Thyroid gland (tissue), 4 donors: ENCODE results near the gene CXCL12.

Source experiments
- POLR2A ChIP-seq, 2 donors: fragments of 450-650 bp; IDR thresholded peaks; one replicate each; pipeline ENCODE4 v1.6.1; 2017; ENCODE audit warnings: antibody characterized with exemption in 2 of 2, mild to moderate bottlenecking in 2 of 2, moderate library complexity in 1 of 2
- TF ChIP-seq, protein P1 (sequence below), 6 experiments: fragments of 200-600 bp in 3 of 6; fragments of 450-650 bp in 3 of 6; sonication (generic) in 3 of 6; IDR thresholded peaks; one replicate each; pipeline ENCODE4 v1.5.1; 2016 to 2019; ENCODE audit warnings: antibody characterized with exemption in 6 of 6, mild to moderate bottlenecking in 2 of 6, inconsistent platforms in 1 of 6, moderate library complexity in 1 of 6

- TF ChIP-seq, protein P1, sequence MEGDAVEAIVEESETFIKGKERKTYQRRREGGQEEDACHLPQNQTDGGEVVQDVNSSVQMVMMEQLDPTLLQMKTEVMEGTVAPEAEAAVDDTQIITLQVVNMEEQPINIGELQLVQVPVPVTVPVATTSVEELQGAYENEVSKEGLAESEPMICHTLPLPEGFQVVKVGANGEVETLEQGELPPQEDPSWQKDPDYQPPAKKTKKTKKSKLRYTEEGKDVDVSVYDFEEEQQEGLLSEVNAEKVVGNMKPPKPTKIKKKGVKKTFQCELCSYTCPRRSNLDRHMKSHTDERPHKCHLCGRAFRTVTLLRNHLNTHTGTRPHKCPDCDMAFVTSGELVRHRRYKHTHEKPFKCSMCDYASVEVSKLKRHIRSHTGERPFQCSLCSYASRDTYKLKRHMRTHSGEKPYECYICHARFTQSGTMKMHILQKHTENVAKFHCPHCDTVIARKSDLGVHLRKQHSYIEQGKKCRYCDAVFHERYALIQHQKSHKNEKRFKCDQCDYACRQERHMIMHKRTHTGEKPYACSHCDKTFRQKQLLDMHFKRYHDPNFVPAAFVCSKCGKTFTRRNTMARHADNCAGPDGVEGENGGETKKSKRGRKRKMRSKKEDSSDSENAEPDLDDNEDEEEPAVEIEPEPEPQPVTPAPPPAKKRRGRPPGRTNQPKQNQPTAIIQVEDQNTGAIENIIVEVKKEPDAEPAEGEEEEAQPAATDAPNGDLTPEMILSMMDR (IDR thresholded peaks at IDR 0.05), result no peak
- no peak for TF ChIP-seq POLR2A (IDR thresholded peaks at IDR 0.05)
Measured at GRCh38 chr10:44373341-44373995, 11.4 kb downstream of the CXCL12 start.
